Erythroblast (primary cell): ENCODE results near the gene NSD1.

Experiments
- GATA1 ChIP-seq: IDR thresholded peaks from 2 replicates; pipeline ENCODE4 v1.6.1; 2011; ENCODE audit warnings: low read depth, mild to moderate bottlenecking, control low read depth, low read length, moderate library complexity
- POLR2A ChIP-seq: IDR thresholded peaks from 2 replicates; pipeline ENCODE4 v1.6.1; 2011; ENCODE audit warnings: mild to moderate bottlenecking, low read length

DNA sequence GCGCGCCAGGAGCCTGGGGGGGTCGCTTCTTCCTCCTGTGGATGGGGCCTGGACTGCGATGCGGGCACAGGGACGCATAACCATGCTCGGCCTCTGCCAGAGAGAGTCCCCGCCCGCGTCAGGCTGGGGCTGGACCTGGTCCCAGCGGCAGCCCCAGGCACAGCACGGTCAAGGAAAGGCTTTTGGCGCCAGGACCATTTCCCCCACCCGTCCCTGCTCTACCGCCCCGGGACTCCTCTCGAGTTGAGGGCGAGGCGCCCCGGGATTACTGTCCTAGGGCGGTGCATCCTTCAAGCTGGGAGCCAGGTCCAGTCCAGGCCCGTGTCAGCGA is 177.8 kb downstream of the NSD1 start:
- TF ChIP-seq POLR2A (no peak), GATA1 (no peak)
